Smooth muscle cell (in vitro differentiated cells): ENCODE results near the gene APC2. TPM values are rescaled to one million over a fixed set of nuclear protein-coding genes. Genes with fewer than 3 reads are reported as not detected.

Source experiments
- DNase-seq: peaks from one replicate; lab custom pipeline; 2025; ENCODE audit not compliant: unreplicated experiment; lab: John Stamatoyannopoulos, UW
- H2AFZ ChIP-seq: fragments of 200-600 bp; sonication (generic); 2 replicates; pipeline ENCODE4 v1.6.0; 2016; ENCODE audit warnings: antibody characterized with exemption, low read depth, mild to moderate bottlenecking
- H3F3A ChIP-seq: fragments of 200-600 bp; sonication (generic); 2 replicates; pipeline ENCODE4 v1.6.0; 2017; ENCODE audit warnings: antibody characterized with exemption, low read depth
- H3K27ac ChIP-seq: fragments of 200-600 bp; sonication (generic); 2 replicates; pipeline ENCODE4 v1.5.1; 2016; ENCODE audit warnings: low read depth, mild to moderate bottlenecking
- H3K27me3 ChIP-seq: fragments of 200-600 bp; sonication (generic); 2 replicates; pipeline ENCODE4 v1.6.1; 2016; ENCODE audit warnings: low read depth, mild to moderate bottlenecking
- H3K36me3 ChIP-seq: fragments of 200-600 bp; sonication (generic); 2 replicates; pipeline ENCODE4 v1.5.1; 2016; ENCODE audit warnings: low read depth
- H3K4me1 ChIP-seq: fragments of 200-600 bp; sonication (generic); 2 replicates; pipeline ENCODE4 v1.5.1; 2016; ENCODE audit warnings: low read depth
- H3K4me2 ChIP-seq: fragments of 200-600 bp; sonication (generic); 2 replicates; pipeline ENCODE4 v1.6.0; 2016; ENCODE audit warnings: mild to moderate bottlenecking
- H3K4me3 ChIP-seq: fragments of 200-600 bp; sonication (generic); 2 replicates; pipeline ENCODE4 v1.5.1; 2016; ENCODE audit warnings: mild to moderate bottlenecking
- H3K79me2 ChIP-seq: fragments of 200-600 bp; sonication (generic); 2 replicates; pipeline ENCODE4 v1.6.0; 2016; ENCODE audit warnings: low read depth, mild to moderate bottlenecking
- H3K9ac ChIP-seq: fragments of 200-600 bp; sonication (generic); 2 replicates; pipeline ENCODE4 v1.6.0; 2016; ENCODE audit warnings: low read depth
- H3K9me3 ChIP-seq: fragments of 200-600 bp; sonication (generic); replicated peaks from 2 replicates; pipeline ENCODE4 v1.5.1; 2016; ENCODE audit warnings: low read depth
- H4K20me1 ChIP-seq: fragments of 200-600 bp; sonication (generic); 2 replicates; pipeline ENCODE4 v1.6.0; 2016; ENCODE audit warnings: low read depth
- CTCF ChIP-seq: fragments of 200-600 bp; sonication (generic); IDR thresholded peaks from 2 replicates; pipeline ENCODE4 v1.5.1; 2017; ENCODE audit warnings: borderline replicate concordance, mild to moderate bottlenecking, antibody characterized with exemption; ENCODE audit not compliant: insufficient read depth, poor library complexity, severe bottlenecking
- WGBS: methylation state at CpG from one replicate; pipeline ENCODE4 v1.1.7; 2016; ENCODE audit warnings: low lambda C conversion rate; 5-methylcytosine and 5-hydroxymethylcytosine counted together
- polyA plus RNA-seq: library from polyadenylated mRNA; unstranded; fragments of >200 nt; fragmentation: Nextera tagmentation; extraction: Ambion mirVana; gene quantifications from 2 replicates; pipeline ENCODE4 v1.2.1, GENCODE V29; 2016
- total RNA-seq: library from RNA; depleted of rRNA; stranded (reverse); fragments of >200 nt; gene quantifications from 2 replicates; pipeline ENCODE4 v1.2.3, GENCODE V29; 2014

Gene APC2
- total and polyA plus RNA-seq, 2 experiments from 2014 or later = 0.18 to 0.30 TPM

GRCh38 chr19:1468821-1469254 lies 18.9 kb downstream of the APC2 start:
- Histone ChIP-seq H3K27me3 (peaks cover 88% of the 10 kb centered on the region), H3K36me3 (no peaks in the 10 kb centered on the region), H3K9me3 (no peaks in the 10 kb centered on the region), H3K79me2 (no peaks in the 10 kb centered on the region), H2AFZ (no peak overlapping the region), H3K4me1 (peaks cover 31% of the 10 kb centered on the region), H3K4me2 (peak overlapping the region; percentile 74), H3K4me3 (no peak overlapping the region), H3F3A (no peaks in the 10 kb centered on the region), H3K27ac (no peak overlapping the region), H3K9ac (no peak overlapping the region), H4K20me1 (peaks cover 97% of the 10 kb centered on the region)
- no peak for DNase-seq
- no peak for TF ChIP-seq CTCF
- 1% methylated on average over 12 of the region's 47 CpGs for WGBS

- H3K9ac ChIP-seq = no peak overlapping the region
- H2AFZ ChIP-seq = no peak overlapping the region
- peak overlapping the region; percentile 40 for H3K4me3 ChIP-seq
- no peak for TF ChIP-seq CTCF
- peaks cover 31% of the 10 kb centered on the region for H3K4me1 ChIP-seq
- H3K79me2 ChIP-seq = no peaks in the 10 kb centered on the region
- no peaks in the 10 kb centered on the region for H3K36me3 ChIP-seq
- DNase-seq = no peak
- no peak overlapping the region for H3K27ac ChIP-seq
- H3F3A ChIP-seq = no peaks in the 10 kb centered on the region
- whole genome bisulfite sequencing = 8% methylated on average over 49 of the region's 117 CpGs
- H3K27me3 ChIP-seq = peaks cover 89% of the 10 kb centered on the region
- H3K4me2 ChIP-seq = peak overlapping the region; percentile 83
- peaks cover 97% of the 10 kb centered on the region for H4K20me1 ChIP-seq
- H3K9me3 ChIP-seq = no peaks in the 10 kb centered on the region
Measured at GRCh38 chr19:1469255-1470054, 19.5 kb downstream of the APC2 start.

- Histone ChIP-seq H3K4me2 (peak overlapping the region; percentile 83), H3K36me3 (no peaks in the 10 kb centered on the region), H3F3A (no peaks in the 10 kb centered on the region), H2AFZ (no peak overlapping the region), H3K4me1 (peaks cover 31% of the 10 kb centered on the region), H3K4me3 (peak overlapping the region; percentile 40), H3K27me3 (peaks cover 86% of the 10 kb centered on the region), H3K79me2 (no peaks in the 10 kb centered on the region), H3K27ac (no peak overlapping the region), H3K9ac (no peak overlapping the region), H4K20me1 (peaks cover 97% of the 10 kb centered on the region), H3K9me3 (no peaks in the 10 kb centered on the region)
- 24% methylated on average over 22 of the region's 22 CpGs for WGBS
- no peak for TF ChIP-seq CTCF
- DNase-seq = no peak
Measured at GRCh38 chr19:1470055-1470304, 20.1 kb downstream of the APC2 start.
